ENCODE results near the gene SMPD4.
"Not testable (repeated sequence)": the region's sequence is repeated elsewhere in the genome, so short reads cannot be mapped to it uniquely, and the experiment has no call there.

The SMPD4 gene

DNA sequence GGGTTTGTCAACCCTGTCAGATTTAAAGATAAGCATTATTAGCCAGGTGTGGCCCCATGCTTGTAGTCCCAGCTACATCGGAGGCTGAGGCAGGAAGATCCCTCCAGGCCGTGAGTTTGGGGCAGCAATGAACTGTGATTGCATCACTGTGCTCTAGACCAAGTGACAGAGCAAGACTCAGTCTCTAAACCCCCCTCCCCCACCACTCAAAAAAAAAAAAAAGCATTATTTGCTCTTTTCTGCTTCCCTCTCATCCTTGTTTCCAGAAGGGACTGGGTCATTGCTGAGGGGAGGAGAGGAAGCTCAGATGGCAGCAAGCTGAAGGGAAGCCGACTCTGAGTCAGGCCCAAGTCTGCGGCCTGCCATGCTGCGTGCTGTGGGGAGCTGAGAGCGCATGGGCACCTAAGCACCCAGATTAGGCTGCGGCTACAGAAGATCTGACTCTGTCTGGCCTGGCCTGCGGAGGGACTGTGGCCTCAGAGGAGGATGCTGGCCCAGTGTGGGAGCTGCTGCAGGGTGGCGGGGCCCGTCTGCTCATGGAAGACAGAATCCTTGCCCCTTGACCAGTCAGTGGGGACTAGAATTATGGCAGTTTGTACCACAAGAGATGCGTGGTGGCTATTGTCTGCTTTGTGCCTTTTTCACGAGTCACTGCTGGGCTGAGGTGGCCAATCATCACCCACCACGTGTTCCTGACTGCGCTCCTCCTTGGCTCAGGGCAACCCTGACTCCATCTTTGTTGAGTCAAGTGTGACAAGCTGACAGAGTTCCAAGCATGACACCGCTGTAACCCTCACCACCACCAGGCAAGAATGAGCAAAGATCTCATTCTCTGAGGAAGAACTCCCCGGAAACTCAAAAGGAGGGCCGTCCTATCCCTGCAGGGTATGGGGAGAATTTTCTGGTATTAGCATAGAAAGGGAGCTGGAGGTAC, 6.7 kb upstream of the SMPD4 start:
- DNase-seq (ENCODE audit: low spot score), result not testable (repeated sequence)

DNA sequence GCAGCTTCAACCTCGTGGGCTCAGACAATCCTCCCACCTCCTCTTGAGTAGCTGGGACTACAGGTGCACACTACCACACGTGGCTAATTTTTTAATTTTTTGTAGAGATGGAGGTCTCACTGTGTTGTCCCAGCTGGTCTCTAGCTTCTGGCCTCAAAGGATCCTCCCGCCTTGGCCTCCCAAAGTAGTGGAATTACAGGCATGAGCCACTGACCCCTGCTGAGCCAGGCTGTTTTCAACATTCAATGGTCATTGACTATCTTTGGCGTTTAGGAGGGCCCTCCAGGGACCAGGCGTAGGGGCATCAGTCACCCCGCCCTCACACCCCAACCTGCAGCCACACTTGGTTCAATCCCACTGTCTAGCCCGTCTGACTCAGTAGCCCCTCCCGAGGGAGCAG, 5.9 kb upstream of the SMPD4 start:
- no peak for DNase-seq (ENCODE audit: low spot score)

DNA sequence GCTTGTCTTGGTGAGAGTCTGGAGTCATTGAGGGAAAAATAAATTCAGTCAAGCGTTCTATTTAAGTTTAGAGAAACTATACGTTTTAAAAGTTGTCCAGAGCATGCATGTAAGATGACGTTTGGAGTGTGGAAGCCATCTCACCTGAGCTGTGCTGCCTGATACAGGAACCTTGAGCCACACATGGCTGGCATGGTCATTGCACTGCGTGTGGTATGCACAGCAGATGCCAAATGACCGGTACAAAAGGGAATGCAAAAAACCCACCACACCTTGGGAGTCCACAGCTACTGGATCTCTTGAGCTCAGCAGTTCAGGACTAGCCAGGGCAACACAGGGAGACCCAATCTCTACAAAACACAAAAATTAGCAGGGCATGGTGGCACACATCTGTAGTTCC, 5.0 kb upstream of the SMPD4 start:
- DNase-seq (ENCODE audit: low spot score), result no peak

DNA sequence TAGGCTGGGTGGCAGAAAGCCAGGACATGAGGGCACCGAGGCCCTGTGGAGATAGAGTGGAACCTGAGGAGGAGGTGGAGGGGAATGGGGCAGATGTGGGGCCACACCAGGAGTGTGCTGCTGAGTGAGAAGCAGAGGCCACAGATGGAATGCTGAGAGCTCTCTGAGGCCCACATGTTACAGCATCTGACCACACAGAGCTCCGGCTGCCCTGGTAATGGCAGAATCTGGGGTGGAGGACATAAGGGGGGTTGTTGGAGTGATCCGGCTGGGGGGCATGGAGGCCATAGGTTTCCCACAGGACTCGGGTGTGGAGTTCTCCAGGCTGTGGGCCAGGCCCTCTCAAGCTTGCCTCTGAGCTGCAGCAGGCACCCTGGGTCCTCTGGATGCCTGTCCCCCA, 4.5 kb upstream of the SMPD4 start:
- DNase-seq (ENCODE audit: low spot score), result no peak

DNA sequence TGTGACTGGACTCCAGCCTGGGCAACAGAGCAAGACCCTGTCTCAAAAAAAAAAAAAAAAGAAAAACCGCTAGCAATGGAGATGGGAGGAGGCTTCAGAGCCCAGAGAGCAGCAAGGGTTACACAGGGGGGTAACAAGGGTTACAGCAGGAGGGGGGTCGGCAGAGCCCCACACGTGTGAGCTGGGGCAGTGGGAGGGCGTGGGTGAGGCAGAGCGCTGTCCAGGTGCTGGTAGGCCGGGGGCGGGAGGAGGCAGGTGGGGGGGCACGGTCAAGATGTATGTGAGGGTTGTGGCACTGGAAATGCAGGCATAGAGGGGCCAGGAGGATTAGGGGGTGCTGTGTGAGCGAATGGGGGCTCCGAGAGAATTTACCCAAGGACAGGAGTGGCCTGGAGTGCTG, 4.0 kb upstream of the SMPD4 start:
- no peak for DNase-seq (ENCODE audit: low spot score)

DNA sequence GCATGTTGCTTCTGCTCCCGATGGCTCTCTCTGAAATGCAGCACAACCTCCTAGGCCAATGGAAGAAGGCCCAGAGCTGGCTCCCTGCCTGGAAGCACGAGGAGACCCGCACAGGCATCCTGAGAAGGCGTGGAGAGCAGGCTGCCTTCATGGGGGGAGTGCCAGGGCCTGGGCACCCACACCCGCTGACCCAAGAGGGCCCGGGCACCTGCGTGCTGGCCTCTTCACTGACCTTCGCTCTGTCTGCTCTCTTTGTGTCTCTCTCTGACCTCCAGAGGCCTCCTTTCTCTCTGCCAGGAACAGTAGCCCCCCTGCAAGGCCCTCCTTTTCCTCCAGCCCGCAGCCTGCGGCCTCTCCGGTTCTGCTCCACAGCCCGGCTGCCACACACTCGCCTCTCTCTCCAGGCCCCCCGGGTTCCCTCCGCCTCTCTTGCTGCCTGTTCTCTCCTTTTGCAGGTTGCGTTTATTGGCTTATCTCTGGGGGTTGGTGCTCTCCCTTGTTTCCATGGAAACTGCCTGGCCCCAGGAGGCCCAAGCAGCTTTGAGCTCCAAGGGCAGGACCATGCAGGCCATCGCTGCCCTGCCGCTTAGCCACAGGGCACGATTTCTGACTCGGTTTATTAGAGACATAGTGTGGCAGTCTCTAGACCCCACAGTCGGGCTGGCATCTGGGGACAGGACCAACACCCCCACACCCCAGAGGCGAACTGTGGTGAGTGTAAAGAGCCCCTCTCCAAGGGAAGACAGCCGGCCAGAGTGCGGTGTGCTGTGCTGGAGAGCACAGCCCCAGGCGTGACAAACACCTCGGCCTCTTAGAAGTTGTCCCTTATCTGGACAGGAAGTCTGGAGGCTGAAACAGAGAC, 2.3 kb upstream of the SMPD4 start:
- DNase-seq (ENCODE audit: low spot score), result peak; percentile 26

DNA sequence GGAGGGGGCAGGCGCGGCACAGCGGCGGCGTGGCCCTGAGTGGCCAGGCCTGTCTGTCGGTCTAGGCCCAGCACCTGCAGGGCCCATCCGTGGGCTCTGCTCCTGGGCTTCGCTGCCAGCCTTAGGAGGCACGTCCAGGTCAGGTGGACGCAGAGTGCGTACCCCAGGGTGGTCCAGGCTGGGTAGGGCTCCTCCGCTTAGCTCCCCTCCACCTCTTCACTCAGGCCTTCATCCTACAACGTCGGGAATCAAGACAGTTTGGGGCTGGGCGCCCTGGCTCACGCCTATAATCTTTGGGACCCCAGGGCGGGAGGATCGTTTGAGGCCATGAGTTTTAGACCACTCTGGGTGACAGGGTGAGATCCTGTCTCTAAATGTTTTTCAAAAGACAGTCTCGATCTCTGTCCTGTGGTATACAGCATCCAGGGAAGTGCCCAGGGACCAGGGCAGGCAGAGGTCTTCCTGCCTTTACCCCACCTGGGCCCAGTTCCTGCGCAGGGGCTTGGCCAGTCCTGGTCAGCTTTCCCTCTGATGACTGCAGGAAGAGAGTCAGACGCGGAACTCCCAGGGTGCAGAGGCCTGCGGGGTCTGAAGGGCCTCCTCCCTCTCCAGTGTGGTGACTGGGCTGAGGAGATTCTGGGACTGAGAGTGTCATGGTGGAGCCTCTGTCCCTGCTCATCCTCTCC, 1.6 kb upstream of the SMPD4 start:
- DNase-seq (ENCODE audit: low spot score), result not testable (repeated sequence)

DNA sequence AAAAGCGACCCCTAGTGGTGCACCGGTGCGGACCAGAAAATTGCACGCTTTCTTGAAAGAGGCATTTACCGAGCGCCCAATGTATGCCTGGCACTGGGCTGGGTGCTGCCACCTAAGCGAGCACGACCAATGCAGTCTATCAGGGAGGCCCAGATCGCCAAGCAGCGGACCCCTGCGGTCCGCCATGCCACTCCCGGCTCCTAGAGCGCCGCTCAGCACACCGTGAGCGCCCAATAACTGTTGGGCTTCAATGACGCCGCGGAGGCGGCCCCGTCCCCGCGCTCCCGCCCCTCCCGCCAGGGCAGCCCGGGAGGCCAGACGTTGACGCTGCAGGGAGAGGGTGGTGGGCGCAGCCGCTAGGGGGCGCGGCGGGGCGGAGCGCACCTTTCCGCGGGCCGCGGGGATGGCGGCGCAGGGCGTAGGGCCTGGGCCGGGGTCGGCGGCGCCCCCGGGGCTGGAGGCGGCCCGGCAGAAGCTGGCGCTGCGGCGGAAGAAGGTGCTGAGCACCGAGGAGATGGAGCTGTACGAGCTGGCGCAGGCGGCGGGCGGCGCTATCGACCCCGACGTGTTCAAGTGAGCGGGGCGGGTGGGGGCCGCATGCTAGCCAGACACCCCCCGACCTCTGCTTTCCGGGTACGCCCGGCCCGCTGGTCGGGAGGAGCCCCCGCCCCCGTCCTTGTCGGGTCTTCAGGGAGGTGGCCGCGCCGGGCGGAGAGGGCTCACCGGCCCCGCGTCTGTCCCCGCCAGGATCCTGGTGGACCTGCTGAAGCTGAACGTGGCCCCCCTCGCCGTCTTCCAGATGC, 679 bp upstream of the SMPD4 start, which contains the start of gene MZT2B:
MZT2B (plus strand) TSS at position 383 of the 803 bp plus-strand sequence; CDS start at position 404, 21 bp downstream.
- peak; percentile 84 for DNase-seq (ENCODE audit: low spot score)

DNA sequence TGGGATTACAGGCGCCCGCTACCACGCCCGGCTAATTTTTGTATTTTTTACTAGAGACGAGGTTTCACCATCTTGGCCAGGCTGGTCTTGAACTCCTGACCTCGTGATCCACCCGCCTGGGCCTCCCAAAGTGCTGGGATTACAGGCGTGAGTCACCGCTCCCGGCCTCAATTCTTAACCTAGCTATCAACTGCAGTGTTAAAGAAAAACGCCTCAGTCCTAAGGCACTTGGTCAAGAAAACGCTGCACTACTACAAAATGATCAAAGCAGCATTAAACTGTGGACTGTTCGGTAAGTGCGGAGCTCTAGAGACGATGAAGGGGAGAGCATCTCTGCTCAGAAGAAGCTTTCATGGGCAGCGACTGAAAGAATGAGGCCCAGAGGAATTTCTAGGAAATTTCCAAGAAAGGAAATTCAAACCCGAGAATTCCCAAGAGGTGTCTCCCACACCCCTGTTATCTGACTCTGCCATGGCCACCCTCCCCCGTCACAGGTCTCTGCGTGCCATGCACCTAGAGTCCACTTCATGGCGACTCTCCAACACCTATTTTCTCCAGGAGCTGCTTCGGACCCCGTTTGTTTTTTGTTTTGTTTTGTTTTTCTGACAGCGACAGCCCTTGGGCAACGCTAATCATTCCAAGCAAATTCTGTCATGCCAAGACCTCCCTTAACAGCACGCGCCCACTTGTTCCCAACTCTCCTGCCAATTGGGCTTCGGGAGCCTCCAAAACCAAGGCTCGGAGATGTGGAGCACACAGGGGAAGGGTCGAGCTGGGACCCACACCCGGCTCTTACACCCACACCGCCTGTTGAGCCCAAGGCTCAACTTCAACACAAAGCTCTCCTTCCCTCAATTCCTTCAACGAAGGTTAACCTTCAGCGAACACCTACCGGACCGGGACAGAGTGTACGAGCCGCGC, 738 bp downstream of the SMPD4 start:
- not testable (repeated sequence) for DNase-seq (ENCODE audit: low spot score)

DNA sequence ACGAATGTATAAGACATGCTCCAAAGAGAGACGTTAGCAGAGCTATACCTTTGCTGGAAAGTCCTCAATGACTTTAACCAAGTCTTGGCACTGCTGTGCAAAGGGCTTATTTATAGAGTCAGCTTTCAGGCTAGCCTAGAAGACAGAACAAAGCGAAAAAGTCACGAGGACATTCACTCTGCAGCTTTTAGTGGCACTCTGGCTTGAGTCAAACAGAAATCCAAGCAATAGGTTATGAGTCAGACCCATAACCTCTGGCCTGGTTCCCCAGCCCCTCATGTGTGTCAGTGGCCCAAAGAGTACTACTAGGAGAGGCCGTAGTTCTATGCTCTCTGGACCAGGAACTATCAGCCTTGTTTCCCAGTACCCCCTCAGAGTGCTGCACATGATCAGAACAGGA, 6.5 kb downstream of the SMPD4 start:
- DNase-seq (ENCODE audit: low spot score), result not testable (repeated sequence)

DNA sequence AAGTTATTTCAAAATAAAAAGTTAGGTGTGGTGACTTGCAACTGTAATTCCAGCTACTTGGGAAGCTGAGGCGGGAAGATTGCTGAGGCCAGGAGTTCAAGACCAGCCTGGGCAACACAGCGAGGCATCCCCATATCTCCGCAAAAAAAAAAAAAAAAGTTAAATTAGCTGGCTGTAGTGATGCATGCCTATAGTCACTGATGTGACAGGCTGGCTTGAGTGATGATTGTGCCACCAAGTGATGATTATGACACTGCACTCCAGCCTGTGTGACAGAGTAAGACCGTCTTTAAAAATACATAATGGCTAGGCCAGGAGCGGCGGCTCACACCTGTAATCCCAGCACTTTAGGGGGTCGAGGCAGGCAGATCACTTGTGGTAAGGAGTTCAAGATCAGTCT, 11.5 kb downstream of the SMPD4 start:
- DNase-seq (ENCODE audit: low spot score), result no peak

DNA sequence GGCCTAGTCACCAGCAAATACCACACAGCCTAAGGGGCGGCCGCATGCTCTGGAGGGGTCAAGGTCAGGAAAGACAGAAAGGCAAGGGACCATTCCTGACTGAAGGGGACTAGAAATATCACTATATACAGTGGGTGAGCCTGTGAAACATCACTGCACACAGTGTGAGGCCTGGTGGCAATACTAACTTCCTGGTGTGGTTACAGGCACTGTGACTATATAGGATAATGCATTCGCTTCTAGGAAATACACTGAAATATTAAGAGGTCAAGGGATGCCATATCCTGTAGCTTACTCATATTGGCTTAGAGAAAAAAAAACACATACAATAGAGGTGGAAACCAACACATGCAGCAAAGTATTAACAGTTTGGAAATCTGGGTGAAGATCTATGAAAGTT, 12.2 kb downstream of the SMPD4 start:
- not testable (repeated sequence) for DNase-seq (ENCODE audit: low spot score)

DNA sequence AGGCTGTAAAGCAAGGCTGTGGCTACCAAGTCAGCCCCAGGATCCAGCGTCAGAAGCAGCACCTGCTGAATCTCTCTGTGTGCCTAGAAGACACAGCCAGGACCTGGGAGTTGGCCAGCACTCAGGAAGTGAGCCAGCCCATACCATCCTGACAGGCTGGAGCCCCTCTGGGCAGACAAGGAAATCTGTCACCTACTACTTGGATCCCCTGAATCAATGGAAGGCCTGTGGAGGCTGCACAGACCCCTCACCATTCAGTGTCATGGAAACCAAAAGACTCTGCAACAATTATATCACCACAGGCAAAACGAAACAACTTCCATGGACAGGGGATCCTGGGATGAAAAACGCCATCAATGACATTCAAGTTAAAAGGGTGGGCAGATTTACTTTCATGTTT, 14.8 kb downstream of the SMPD4 start:
- not testable (repeated sequence) for DNase-seq (ENCODE audit: low spot score)

DNA sequence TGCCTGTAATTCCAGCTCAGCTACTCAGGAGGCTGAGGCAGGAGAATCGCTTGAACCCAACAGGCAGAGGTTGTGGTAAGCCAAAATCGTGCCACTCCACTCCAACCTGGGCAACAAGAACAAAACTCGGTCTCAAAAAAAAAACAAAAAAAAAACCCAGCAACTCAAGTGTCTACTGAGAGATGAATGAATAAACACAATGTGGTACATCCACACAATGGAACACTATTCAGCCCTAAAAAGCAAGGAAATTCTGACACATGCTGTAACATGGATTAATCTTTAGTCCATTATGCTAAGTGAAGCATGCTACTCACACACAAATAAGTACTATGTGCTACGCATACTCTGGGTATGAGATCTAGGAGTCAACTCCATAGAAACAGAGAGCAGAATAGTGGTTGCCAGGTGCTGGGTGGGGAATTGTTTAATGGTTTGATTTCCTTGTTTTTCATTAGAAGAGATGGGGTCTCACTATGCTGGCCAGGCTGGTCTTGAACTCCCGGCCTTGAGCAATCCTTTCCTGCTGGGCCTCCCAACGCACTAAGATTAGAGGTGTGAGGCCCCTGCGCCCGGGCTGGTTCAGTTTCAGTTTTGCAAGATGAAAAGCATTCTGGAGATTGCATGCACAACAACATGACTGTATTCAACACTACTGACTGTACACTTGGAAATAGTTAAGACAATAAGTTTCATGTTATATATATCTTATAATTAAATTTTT, 15.9 kb downstream of the SMPD4 start:
- no peak for DNase-seq (ENCODE audit: low spot score)

DNA sequence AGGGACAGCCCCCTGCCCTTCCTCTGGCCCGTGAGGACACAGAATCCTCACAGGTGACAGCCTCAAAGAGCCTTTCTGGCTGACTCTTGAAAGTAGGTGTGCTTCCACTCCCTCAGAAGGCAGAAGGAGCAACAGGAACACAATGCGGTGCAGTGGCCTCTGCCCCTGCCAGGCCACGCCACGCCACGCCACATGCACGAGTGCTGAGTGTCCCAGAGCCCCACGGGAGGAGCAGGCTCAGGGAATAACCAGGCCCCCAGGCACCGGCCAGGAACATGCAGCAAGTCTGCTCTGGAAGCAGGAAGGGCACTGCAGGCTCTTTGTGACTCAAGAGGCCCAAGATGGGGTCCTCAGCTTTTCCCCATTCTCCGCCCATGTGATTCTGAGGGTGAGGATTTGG, 18.4 kb downstream of the SMPD4 start:
- DNase-seq (ENCODE audit: low spot score), result no peak

DNA sequence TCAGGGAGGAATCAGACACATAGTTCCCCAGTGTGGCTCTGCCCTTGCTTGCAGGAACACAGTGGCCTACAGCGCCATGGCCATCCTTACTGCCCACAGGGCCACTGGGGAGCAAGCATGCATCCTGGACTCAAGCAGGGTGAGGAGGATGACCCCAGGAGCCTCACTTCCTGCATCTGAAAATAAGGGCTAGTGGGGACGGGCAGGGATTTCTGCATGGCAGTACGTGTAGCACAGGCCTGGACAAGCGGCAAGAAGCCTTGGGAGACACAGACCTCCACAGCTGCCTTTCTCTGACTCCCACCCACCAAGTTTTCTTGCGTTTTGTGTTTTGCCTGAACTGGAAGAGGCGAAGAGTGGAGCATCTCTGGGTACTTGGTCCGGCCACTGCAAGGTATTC, 18.9 kb downstream of the SMPD4 start:
- DNase-seq (ENCODE audit: low spot score), result not testable (repeated sequence)

DNA sequence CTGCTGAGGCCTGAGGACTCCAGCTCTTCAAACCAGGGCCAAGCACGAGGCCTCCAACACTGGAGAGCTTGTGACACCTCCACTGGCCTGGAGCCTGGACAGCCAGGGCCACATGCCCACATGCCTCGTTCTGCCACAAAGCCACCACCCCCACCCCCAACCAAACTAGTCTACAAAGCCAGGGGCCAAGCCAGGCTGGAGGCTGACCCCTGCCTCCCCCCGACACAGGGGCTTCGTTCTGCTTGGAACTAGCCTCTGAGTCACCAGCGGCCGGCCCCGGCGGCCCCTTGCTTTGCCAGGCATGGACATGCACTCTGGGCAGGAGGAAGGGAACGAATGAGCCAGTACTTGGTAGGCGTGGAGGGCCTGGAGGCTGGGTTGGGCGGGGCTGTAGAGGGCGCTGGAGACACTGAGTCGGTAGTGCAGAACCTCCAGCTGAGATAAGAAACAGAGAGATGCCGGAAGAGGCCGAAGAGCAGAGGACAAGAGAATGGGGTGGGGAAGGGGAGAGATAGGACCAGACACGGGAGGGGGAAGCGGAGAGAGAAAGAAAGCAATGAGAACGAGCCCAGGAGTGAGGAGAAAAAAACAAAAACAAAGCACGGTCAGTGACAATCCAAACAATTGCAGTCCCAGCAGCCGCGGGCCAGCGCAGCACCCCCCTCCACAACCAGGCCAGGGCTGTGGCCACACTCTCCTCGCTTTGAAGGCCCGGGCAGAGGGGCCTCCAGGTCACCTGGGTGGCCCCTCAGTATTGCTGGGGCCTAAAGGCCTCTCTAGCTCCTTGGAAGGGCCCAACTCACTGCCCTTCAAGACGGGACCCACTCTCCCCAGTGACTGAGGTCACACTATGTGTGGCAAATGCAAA, 20.3 kb downstream of the SMPD4 start:
- not testable (repeated sequence) for DNase-seq (ENCODE audit: low spot score)

DNA sequence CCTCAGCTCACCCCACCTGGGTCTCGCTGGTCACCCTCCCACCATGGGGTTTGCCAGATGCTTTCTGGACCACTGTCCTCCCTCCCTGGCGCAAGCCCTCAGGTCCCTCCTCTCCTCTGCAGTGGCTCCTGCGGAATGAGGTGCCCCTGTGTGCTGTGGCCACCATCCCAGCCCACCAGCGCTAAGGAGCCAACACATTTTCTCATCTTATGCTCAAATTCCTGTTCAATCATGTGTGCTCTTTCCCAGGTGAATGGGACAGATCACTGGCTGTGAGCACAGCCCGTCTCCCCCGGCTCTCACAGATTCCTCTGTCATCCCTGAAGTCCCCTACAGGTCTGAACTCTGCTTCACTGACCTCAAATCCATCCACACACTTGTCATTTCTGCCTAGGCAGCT, 21.3 kb downstream of the SMPD4 start:
- DNase-seq (ENCODE audit: low spot score), result no peak

DNA sequence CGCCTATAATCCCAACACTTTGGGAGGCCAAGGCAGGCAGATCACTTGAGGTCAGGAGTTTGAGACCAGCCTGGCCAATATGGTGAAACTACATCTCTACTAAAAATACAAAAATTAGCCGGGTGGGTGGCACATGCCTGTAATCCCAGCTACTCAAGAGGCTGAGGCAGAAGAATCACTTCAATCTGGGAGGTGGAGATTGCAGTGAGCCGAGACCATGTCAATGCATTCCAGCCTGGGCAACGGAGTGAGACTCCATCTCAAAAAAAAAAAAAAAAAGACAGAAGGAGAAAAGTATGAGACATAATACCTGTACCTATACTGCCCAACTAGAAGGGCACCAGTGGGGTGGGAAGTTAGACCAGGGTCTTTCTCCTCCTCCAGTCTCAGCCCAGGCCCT, 22.0 kb downstream of the SMPD4 start:
- not testable (repeated sequence) for DNase-seq (ENCODE audit: low spot score)
